ENCODE data around the gene RAP1B.

The RAP1B gene

GRCh38 chr12:68611094-68611805, 551 bp downstream of the RAP1B start:
- peak overlapping the region; percentile 85 for H3K27ac ChIP-seq
- DNase-seq (ENCODE audit: low read depth, low spot score): no peak

DNA sequence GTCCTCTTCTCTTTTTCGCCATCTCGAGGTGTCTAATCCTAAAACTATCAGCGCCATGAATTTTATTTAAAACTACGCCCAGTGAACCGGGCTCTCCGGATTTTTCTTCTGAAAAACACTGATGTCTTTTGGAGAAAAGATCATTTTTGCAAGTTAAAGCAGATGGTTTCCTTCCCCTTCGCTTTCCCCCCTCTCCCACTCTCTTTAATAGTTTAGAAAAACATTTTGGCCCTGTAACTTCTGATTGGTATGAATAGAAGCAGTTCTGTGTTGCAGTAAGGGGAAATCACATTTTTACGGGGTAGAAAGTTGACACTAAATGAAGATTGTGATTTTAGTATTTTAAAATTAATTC, 1.1 kb downstream of the RAP1B start:
- peak overlapping the region; percentile 85 for H3K27ac ChIP-seq
- no peak for DNase-seq (ENCODE audit: low read depth, low spot score)

DNA sequence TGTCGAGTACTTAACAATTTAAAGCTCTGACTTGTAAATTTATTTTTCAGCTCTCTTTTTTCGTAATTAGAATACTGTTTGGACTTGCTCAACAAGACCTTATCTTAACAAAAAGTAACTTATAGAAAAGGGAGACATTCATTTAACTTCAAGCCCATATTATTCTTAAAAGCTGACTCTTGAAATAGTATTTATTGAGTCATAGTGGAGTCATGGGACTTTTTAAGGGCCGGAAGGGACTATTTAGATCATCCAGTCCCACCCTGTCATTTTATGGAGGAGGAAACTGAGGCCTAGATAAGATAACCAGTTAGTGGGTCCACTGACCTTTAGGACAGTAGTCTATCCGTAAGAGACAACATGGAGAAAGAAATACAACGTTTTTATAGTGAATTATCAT, 1.5 kb downstream of the RAP1B start:
- peak overlapping the region; percentile 85 for H3K27ac ChIP-seq
- no peak for DNase-seq (ENCODE audit: low read depth, low spot score)

GRCh38 chr12:68612697-68613096, 2.0 kb downstream of the RAP1B start:
- peak overlapping the region; percentile 85 for H3K27ac ChIP-seq
- no peak for DNase-seq (ENCODE audit: low read depth, low spot score)

DNA sequence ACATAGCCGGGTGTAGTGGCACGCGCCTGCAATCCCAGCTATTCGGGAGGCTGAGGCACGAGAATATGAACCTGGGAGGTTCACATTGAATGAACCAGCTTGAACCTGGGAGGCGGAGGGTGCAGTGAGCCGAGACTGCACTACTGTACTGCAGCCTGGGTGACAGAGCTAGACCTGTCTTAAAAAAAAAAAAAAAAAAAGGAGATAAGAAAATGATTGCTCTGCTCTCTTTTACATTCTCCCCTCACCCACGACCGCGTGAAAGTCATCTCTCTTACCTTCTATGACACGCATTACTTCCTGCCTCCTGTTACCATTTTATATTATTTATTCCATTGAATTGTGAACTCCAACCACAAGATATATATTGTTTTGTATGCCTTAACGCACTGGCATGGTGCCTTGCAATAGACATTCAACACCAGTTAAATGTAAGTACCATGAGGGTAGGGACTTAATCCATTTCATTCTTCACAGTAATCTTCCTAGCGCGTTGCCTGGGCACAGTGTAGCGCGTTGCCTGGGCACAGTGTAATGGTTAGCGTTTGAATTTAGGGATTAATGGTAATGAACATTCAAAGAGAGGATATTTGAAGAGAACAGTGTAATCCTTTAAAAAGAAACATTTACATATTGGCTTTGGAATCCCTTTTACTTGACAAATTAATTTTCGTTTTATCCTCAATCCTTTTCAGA, 2.7 kb downstream of the RAP1B start:
- peak overlapping the region; percentile 85 for H3K27ac ChIP-seq
- no peak for DNase-seq (ENCODE audit: low read depth, low spot score)

DNA sequence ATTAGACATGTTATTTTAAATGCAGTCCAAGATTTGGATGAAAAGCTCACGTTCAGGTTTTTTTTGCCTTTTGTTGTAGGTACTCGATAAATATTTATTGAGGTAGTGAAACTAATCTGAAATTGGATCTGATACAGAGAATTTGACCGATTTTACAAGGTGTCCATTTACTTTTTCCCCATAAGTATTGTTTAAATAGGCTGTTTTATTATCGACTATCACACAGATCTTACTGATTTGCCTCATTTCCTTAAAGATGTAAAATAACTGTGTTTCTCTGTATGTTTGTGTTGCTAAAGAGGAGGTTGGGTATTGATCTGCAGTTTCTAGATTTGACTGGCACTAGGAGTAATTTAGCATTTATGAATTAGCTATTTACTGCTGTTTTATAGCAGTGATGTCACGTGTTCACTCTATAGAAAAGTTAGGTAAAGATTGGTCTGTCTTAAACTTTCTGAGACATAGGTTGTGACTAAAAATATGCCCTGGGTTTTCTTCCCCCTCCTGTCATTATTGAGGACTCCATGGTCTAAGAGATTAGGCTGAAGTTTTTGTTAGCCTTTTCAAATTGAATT, 3.5 kb downstream of the RAP1B start:
- peak overlapping the region; percentile 26 for H3K27ac ChIP-seq
- DNase-seq (ENCODE audit: low read depth, low spot score): no peak

GRCh38 chr12:68614769-68615168, 4.1 kb downstream of the RAP1B start:
- DNase-seq (ENCODE audit: low read depth, low spot score): no peak

DNA sequence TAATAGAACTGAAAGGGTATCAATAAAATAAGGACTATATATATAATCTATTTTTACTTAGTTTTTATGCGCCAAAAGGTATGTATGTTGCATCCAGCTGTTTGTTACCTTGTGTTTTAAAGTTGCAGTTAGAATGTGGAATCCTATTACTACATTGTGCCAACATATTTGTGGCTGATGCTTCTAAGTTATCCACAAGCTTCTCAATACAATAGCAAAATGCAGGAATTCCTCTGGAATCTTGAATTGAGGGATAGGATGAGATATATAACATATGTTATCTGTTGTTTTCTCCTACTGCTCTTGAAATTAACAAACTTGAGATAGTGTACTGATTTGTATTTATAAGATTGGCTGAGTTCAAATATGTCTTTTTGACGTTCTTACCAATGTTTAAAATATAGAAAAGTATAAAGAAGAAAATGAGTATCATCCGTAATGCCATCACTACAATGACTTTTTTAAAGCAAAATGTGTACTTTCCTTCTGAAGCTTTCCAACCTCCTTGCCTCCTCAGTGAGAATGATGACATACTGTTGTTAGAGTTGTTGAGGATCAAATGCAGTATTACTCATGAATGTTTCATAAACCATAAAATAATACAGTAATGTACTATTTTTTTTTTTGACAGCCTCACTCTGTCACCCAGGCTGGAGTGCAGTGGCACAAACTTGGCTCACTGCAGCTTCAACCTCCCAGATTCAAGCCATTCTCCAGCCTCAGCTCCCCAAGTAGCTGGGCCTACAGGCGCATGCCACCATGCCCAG, 6.6 kb downstream of the RAP1B start:
- no peak for DNase-seq (ENCODE audit: low read depth, low spot score)
- peak overlapping the region; percentile 80 for H3K27ac ChIP-seq

More at GRCh38 chr12:68614769-68615168, 4.1 kb downstream of the RAP1B start:
- H3K27ac ChIP-seq: peak overlapping the region; percentile 26

DNA sequence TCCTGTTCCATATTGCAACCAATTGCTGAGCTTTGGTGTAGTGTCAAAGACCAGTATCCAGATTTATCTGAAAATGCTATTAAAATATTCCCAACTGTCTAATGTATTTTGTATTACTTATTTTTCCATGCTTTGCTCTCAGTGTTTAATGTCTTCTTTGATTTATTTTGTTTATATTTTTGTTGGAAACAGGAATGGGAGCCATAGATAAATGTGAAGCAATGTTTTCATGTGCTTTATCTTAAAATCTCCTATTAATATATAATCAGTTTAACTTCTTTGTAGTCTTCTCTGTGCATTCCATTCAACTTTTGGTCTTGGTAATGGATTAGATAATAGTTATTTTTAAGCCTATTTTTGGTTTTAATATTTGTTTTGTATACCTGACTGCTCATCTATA, 8.8 kb downstream of the RAP1B start:
- DNase-seq (ENCODE audit: low read depth, low spot score): no peak
- no peak overlapping the region for H3K27ac ChIP-seq

GRCh38 chr12:68620519-68621471, 10.1 kb downstream of the RAP1B start:
- H3K27ac ChIP-seq: no peak overlapping the region
- DNase-seq (ENCODE audit: low read depth, low spot score): no peak

GRCh38 chr12:68621472-68622081, 10.9 kb downstream of the RAP1B start:
- no peak for DNase-seq (ENCODE audit: low read depth, low spot score)
- peak overlapping the region; percentile 10 for H3K27ac ChIP-seq

GRCh38 chr12:68622250-68622649, 11.6 kb downstream of the RAP1B start:
- no peak for DNase-seq (ENCODE audit: low read depth, low spot score)
- H3K27ac ChIP-seq: peak overlapping the region; percentile 10

DNA sequence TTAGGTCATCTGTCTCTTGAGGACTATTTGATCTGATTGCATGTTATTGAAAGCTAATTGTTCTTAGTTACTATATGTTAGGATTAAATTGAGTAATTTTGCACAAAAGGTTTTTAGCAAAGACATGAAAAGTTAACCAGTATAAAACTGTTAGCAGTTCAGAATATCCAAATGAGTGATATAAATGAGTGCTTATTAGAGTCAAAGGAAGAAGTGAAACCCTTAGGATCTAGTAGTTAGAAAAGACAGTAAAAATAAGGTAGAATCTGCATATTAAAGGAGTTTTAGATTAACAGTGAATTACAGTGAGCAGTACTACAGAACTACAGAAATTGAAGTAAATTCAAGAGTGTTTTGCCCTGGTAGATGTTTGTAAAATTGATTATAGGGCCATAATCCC, 12.4 kb downstream of the RAP1B start:
- H3K27ac ChIP-seq: peak overlapping the region; percentile 10
- no peak for DNase-seq (ENCODE audit: low read depth, low spot score)

GRCh38 chr12:68623984-68624383, 13.3 kb downstream of the RAP1B start:
- DNase-seq (ENCODE audit: low read depth, low spot score): no peak
- H3K27ac ChIP-seq: no peak overlapping the region

GRCh38 chr12:68624933-68625332, 14.2 kb downstream of the RAP1B start:
- DNase-seq (ENCODE audit: low read depth, low spot score): no peak
- H3K27ac ChIP-seq: no peak overlapping the region

DNA sequence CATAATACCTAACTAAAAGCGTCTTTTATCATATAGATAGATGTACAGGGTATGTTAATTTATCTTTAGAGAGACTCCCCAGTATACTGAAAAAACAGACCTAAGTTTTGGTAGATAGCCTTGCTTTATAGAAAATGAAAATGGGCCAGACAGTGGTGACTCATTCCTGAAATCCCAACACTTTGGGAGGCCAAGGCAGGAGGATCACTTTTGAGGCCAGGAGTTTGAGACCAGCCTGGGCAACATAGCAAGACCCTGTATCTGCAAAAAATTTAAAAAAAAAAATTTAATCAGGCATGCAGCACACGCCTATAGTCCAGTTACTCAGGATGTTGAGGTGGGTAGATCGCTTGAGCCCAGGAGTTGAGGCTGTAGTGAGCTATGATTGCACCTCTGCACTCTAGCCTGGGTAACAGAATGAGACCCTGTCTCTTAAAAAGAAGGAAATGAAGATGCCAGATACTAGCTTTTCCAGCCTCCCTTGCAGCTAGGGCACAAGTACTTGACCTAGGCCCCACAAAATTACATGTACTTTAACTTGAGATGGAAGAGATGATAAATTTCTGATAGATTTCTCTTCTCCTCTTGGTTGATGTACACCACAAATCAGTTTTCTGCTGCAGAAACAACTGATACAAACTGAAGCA, 17.1 kb downstream of the RAP1B start:
- no peak overlapping the region for H3K27ac ChIP-seq
- no peak for DNase-seq (ENCODE audit: low read depth, low spot score)

DNA sequence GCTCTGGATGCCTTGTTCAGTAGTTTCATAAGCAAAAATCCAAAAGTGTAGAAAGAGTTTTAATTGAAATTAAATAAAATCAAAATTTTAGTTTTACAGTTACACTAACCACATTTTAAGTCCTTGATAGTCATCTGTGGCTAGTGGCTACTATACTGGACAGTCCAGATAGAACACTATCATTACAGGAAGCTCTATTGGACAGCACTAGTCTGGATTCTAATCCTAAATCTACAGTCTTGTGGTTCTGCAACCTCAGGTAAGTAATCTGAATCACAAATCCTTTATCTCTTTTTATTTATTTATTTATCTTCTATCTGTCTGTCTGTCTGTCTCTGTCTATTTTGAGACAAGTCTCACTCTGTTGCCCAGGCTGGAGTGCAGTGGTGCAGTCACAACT, 18.0 kb downstream of the RAP1B start:
- peak overlapping the region; percentile 14 for H3K27ac ChIP-seq
- DNase-seq (ENCODE audit: low read depth, low spot score): no peak

DNA sequence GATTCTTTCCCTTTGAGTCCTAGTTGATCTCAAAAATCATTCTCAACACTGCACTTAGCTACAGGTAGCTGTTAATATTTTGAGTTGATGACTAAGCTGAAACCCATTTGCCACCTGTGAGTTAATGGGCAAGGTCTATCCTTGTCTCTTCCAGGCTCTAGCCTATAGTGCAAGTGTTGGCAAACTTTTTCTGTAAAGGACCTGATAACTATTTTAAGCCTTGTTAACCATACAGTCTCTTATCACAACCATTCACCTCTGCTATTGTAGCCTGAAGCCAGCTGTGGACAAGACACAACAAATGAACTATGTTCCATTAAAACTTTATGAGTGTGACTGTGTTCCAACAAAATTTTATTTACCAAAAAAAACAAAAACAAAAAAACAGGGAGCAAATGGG, 19.4 kb downstream of the RAP1B start:
- peak overlapping the region; percentile 14 for H3K27ac ChIP-seq
- DNase-seq (ENCODE audit: low read depth, low spot score): no peak

DNA sequence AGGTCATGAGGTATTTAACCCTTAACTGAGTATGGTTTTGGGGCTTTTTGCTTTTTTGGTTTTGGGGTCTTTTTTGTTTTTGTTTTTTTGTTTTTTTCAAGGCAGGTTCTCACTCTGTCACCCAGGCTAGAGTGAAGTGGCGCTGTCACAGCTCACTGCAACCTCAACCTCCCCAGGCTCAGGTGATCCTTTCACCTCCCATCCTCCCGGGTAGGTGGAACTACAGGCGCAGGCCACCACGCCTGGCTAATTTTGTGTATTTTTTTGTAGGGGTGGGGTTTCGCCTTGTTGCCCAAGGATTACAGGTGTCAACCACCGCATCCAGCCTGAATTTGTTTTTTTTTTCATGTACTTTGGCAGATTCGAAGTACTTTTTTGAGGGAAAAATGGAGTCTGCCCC, 19.9 kb downstream of the RAP1B start:
- DNase-seq (ENCODE audit: low read depth, low spot score): no peak
- H3K27ac ChIP-seq: peak overlapping the region; percentile 14
